Calu3 (cell line): ENCODE results near the gene PROCA1. TPM values are rescaled to one million over a fixed set of nuclear protein-coding genes. Genes with fewer than 3 reads are reported as not detected.
A peak's percentile ranks its signal among the peaks of the same experiment; 100 is the strongest.

Experiments
- BruUV-seq: library from RNA; stranded (reverse); fragments of 400-500 nt; replicated peaks from 2 replicates; lab custom pipeline; 2021; lab: Mats Ljungman, UMichigan
- CTCF ChIA-PET: fragments of 300-600 bp; sonication (Branson Sonifier 250); formaldehyde crosslinking; loops from one replicate; lab custom pipeline; 2022; ENCODE audit warnings: antibody characterized with exemption; lab: Charles Lee
- DNase-seq: peaks from one replicate; pipeline ENCODE4 v3.0.0; 2022
- H3K27ac Mint-ChIP-seq: one replicate; pipeline ENCODE4 v1.8.0; 2022; ENCODE audit warnings: mixed read lengths; ENCODE audit not compliant: unreplicated experiment
- H3K27me3 Mint-ChIP-seq: one replicate; pipeline ENCODE4 v1.8.0; 2022; ENCODE audit warnings: mixed read lengths; ENCODE audit not compliant: unreplicated experiment
- H3K36me3 Mint-ChIP-seq: one replicate; pipeline ENCODE4 v1.8.0; 2022; ENCODE audit warnings: mild to moderate bottlenecking, moderate library complexity, mixed read lengths; ENCODE audit not compliant: insufficient read depth, unreplicated experiment
- H3K4me1 Mint-ChIP-seq: one replicate; pipeline ENCODE4 v1.8.0; 2022; ENCODE audit warnings: mild to moderate bottlenecking, low read depth, mixed read lengths; ENCODE audit not compliant: unreplicated experiment
- H3K4me3 Mint-ChIP-seq: one replicate; pipeline ENCODE4 v1.8.0; 2022; ENCODE audit warnings: mild to moderate bottlenecking, low read depth, moderate library complexity, mixed read lengths; ENCODE audit not compliant: unreplicated experiment
- H3K9me3 Mint-ChIP-seq: one replicate; pipeline ENCODE4 v1.8.0; 2022; ENCODE audit warnings: low read depth, mixed read lengths; ENCODE audit not compliant: unreplicated experiment
- CTCF ChIP-seq: fragments of 200-600 bp; IDR thresholded peaks from one replicate; pipeline ENCODE4 v1.8.0; 2022; ENCODE audit warnings: antibody characterized with exemption; ENCODE audit not compliant: unreplicated experiment
- intact Hi-C: fragments of 100-400 bp; cut with micrococcal nuclease; formaldehyde crosslinking; loops from one replicate; pipeline ENCODE4 v1.10.0; 2022; ENCODE audit not compliant: unreplicated experiment
- total RNA-seq: library from RNA; stranded (reverse); gene quantifications from 2 replicates; pipeline ENCODE4 v1.2.3, GENCODE V29; 2022

The PROCA1 gene
- total RNA-seq, 1 experiment from 2014 or later = 4.2 TPM

GRCh38 chr17:28728364-28729200 lies 16.9 kb upstream of the PROCA1 start, which contains the start of gene NEK8:
Gene NEK8, plus strand, starts transcription at chr17:28728788. Its CDS starts 26 bp downstream, at chr17:28728814.
- no peaks in the 10 kb centered on the region for H3K27me3 Mint-ChIP-seq
- H3K36me3 Mint-ChIP-seq = peaks cover 56% of the 10 kb centered on the region
- no peaks in the 10 kb centered on the region for H3K9me3 Mint-ChIP-seq
- CTCF ChIA-PET = interaction anchor here (0.5 to 4.8 kb wide), 8 partner anchors 9 to 225 kb away, joined by 3 to 228 read pairs (median 10); partner anchors contain the start of genes RPL23A and TRAF4
- intact Hi-C loops = loop anchor here (10.0 kb wide), 3 partner anchors 76 to 386 kb away; no protein-coding TSS in a partner anchor
- TF ChIP-seq CTCF = no peak
- no TSS peak for BruUV-seq
- H3K4me1 Mint-ChIP-seq = peaks cover 44% of the 10 kb centered on the region
- peak; percentile 98 for DNase-seq
- H3K4me3 Mint-ChIP-seq = peak within 1 kb of the TSS; percentile 89
- peak within 1 kb of the TSS; percentile 99 for H3K27ac Mint-ChIP-seq

DNA sequence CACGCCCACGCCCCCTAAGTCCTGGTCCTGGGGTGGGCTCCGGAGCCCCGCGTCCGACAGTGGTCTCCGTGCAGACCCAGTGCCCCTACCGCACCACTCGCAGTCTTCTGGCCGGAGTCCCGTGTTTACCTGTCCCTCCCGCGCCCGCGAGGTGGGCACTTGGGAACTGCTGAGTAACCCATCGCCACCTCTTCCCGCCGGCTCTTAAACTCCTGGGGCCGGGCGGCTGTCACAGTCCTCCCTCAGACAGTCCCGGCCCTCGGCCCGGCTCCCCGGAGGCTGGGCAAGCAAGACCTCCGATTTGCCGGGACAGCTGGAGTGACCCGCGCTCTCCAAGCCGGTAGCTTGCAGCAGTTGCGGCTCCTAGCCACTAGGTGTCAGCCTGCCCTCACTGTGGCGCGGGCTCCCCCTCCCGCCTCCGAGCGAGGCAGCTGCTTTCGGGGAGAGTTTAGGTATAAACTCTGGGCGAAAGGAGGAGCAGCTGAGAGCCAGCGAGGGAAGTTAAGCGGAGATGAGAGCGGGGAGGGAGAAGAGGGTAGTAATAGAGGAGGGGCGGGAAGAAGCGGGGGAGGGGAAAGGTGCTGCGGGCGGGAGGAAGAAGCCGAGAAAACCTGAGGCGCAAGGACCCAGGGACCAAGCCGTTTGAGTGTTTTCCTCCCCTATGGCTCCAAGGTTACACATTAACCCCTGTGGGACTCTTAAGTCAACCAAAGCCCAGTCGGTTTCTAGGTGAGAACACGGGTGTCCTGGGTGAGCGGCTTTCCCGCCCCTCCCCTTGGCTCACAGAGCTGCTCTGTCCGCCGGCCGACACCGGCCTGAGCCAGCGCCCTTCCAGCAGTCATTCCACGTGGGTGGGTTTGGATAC lies 15.2 kb upstream of the PROCA1 start:
- H3K4me1 Mint-ChIP-seq = peaks cover 37% of the 10 kb centered on the region

GRCh38 chr17:28726226-28726626 lies 14.5 kb upstream of the PROCA1 start, which contains the start of gene TLCD1:
Gene TLCD1, minus strand, starts transcription at chr17:28726233. Its CDS starts 136 bp downstream, at chr17:28726097.
- intact Hi-C loops = loop anchor here (10.0 kb wide), 3 partner anchors 79 to 389 kb away; no protein-coding TSS in a partner anchor
- BruUV-seq = no TSS peak
- CTCF ChIA-PET = interaction anchor here (0.6 to 4.8 kb wide), 17 partner anchors 17 to 391 kb away, joined by 3 to 228 read pairs (median 5); partner anchors contain the start of genes FAM222B, PHF12 and TRAF4
- peaks cover 37% of the 10 kb centered on the region for H3K4me1 Mint-ChIP-seq
- peak within 1 kb of the TSS; percentile 89 for H3K4me3 Mint-ChIP-seq
- H3K9me3 Mint-ChIP-seq = no peaks in the 10 kb centered on the region
- DNase-seq = peak; percentile 69
- H3K27me3 Mint-ChIP-seq = no peaks in the 10 kb centered on the region
- H3K36me3 Mint-ChIP-seq = peaks cover 80% of the 10 kb centered on the region
- peak within 1 kb of the TSS; percentile 99 for H3K27ac Mint-ChIP-seq
- TF ChIP-seq CTCF = no peak

More for the DNA sequence above, 15.2 kb upstream of the PROCA1 start:
- intact Hi-C loops = loop anchor here (1.0 to 10.0 kb wide), 4 partner anchors 23 to 388 kb away; no protein-coding TSS in a partner anchor
- TF ChIP-seq CTCF = peak; percentile 94
- Mint-ChIP-seq H3K4me3 (peak overlapping the region; percentile 89), H3K9me3 (no peaks in the 10 kb centered on the region), H3K36me3 (peaks cover 73% of the 10 kb centered on the region), H3K27ac (peak overlapping the region; percentile 99), H3K27me3 (no peaks in the 10 kb centered on the region)
- no TSS peak for BruUV-seq
- peak; percentile 95 for DNase-seq
- CTCF ChIA-PET = interaction anchor here (0.6 to 4.8 kb wide), 26 partner anchors 7 to 391 kb away, joined by 3 to 228 read pairs (median 5); partner anchors contain the start of genes BLTP2, FAM222B, FLOT2 and PHF12
